Peyer's patch (tissue), 4 donors: ENCODE measurements around the gene OXA1L.

ENCODE experiments used
- POLR2A ChIP-seq, 2 donors: fragments of 450-650 bp; IDR thresholded peaks; one replicate each; pipeline ENCODE4 v1.5.1; 2017; ENCODE audit warnings: antibody characterized with exemption in 2 of 2, mild to moderate bottlenecking in 2 of 2, moderate library complexity in 2 of 2
- TF ChIP-seq, protein P1 (sequence below), 6 experiments: fragments of 450-650 bp in 4 of 6; fragments of 200-600 bp in 2 of 6; sonication (generic) in 1 of 6; IDR thresholded peaks; one replicate each; pipeline ENCODE4 v1.5.1; 2017 to 2019; ENCODE audit warnings: antibody characterized with exemption in 6 of 6, mild to moderate bottlenecking in 3 of 6, moderate library complexity in 1 of 6

DNA sequence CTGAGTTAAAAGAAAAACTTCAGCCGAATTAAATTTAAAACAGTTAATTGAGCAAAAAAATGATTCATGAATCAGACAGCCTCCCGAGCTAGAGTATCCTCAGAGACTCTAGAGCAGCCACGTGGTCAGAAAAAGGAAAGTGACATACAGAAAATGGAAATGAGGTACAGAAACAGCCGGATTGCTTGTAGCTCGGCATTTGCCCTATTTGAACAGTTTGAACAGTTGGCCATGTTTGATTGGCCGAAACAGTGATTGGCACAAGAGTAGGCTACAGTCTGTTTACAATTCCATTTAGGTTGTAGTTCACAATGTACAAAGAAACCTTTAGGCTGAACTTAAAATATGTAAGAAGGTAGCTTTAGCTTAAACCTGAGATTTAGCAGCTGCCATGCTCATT lies 12.9 kb upstream of the OXA1L start:
- TF ChIP-seq POLR2A (IDR thresholded peaks at IDR 0.05): no peak
- TF ChIP-seq, protein P1, sequence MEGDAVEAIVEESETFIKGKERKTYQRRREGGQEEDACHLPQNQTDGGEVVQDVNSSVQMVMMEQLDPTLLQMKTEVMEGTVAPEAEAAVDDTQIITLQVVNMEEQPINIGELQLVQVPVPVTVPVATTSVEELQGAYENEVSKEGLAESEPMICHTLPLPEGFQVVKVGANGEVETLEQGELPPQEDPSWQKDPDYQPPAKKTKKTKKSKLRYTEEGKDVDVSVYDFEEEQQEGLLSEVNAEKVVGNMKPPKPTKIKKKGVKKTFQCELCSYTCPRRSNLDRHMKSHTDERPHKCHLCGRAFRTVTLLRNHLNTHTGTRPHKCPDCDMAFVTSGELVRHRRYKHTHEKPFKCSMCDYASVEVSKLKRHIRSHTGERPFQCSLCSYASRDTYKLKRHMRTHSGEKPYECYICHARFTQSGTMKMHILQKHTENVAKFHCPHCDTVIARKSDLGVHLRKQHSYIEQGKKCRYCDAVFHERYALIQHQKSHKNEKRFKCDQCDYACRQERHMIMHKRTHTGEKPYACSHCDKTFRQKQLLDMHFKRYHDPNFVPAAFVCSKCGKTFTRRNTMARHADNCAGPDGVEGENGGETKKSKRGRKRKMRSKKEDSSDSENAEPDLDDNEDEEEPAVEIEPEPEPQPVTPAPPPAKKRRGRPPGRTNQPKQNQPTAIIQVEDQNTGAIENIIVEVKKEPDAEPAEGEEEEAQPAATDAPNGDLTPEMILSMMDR (IDR thresholded peaks at IDR 0.05): no peak
